ENCODE measurements around the gene RADIL.

DNA sequence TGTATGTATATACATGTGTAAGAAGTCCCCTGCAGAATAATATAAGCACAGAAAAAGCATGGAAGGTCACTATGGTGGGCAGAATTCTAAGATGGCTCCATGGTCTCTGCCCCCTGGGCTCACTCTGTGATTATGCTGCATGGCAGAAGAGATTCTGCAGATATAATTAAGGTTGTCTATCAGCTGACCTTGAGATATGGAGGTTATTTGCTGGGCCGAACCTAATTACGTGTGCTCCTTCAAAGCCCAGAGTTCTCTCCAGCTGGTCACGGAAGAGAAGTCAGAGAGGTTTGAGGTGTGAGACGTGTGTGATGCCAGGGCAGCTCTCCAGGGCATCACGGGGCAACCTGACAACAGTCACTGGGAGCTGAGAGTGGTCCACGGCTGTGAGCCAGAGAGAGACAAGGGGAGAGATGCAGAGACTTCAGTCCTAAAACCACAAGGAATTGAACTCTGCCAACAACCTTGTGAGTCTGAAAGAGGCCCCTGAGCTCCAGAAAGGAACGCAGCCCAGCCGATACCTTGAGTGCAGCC, 33.2 kb downstream of the RADIL start:
- no peak; the same call in 1 of the 2 replicates for TF ChIP-seq GATA3 (IDR thresholded peaks at IDR 0.05; ENCODE audit: low read depth, low read length)
- TF ChIP-seq GATA2 (IDR thresholded peaks at IDR 0.05; ENCODE audit: low read depth, low read length), result peak; percentile 87

Data from SH-SY5Y (cell line).